Testis (tissue), 2 donors: ENCODE results near the gene GABRD.

Experiments
- POLR2A ChIP-seq: fragments of 450-650 bp; IDR thresholded peaks from one replicate; pipeline ENCODE4 v1.6.1; 2017; ENCODE audit warnings: antibody characterized with exemption, mild to moderate bottlenecking, moderate library complexity
- TF ChIP-seq, protein P1 (sequence below), 3 experiments: fragments of 450-650 bp in 2 of 3; fragments of 200-600 bp in 1 of 3; sonication (generic) in 1 of 3; IDR thresholded peaks; one replicate each; pipeline ENCODE4 v1.5.1; 2016 to 2019; ENCODE audit warnings: antibody characterized with exemption in 3 of 3, mild to moderate bottlenecking in 2 of 3, moderate library complexity in 1 of 3

DNA sequence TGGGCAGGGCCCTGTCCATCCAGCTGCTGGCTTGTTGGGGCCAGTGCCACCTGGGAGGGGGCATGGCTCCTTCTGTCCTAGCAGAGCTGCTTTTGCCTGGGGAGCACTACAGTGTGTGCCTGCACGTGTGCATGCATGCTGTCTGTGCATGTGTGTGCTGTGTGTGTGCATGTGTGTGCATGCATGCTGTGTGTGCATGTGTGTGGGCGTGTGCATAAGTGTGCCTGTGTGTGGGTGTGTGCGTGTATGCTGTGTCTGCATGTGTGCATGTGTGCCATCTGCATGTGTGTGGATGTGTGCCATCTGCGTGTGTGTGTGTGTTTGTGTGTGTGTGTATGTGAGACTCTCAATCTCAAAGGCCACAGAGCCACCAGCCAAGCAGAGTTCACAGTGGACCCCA lies 22.7 kb downstream of the GABRD start:
- TF ChIP-seq, protein P1, sequence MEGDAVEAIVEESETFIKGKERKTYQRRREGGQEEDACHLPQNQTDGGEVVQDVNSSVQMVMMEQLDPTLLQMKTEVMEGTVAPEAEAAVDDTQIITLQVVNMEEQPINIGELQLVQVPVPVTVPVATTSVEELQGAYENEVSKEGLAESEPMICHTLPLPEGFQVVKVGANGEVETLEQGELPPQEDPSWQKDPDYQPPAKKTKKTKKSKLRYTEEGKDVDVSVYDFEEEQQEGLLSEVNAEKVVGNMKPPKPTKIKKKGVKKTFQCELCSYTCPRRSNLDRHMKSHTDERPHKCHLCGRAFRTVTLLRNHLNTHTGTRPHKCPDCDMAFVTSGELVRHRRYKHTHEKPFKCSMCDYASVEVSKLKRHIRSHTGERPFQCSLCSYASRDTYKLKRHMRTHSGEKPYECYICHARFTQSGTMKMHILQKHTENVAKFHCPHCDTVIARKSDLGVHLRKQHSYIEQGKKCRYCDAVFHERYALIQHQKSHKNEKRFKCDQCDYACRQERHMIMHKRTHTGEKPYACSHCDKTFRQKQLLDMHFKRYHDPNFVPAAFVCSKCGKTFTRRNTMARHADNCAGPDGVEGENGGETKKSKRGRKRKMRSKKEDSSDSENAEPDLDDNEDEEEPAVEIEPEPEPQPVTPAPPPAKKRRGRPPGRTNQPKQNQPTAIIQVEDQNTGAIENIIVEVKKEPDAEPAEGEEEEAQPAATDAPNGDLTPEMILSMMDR (IDR thresholded peaks at IDR 0.05) = no peak
- TF ChIP-seq POLR2A = no peak
